Nephron progenitor cell (in vitro differentiated cells): ENCODE measurements around the gene PJA1.

Source experiments
- DNase-seq: peaks from one replicate; pipeline ENCODE4 v3.0.0; 2021
- H3K27ac Mint-ChIP-seq: 2 replicates; pipeline ENCODE4 v1.8.0; 2021; ENCODE audit warnings: mild to moderate bottlenecking, moderate library complexity, mixed read lengths
- H3K27me3 Mint-ChIP-seq: 2 replicates; pipeline ENCODE4 v1.8.0; 2021; ENCODE audit warnings: mild to moderate bottlenecking, low read depth, mixed read lengths; ENCODE audit not compliant: poor library complexity
- H3K36me3 Mint-ChIP-seq: 2 replicates; pipeline ENCODE4 v1.8.0; 2021; ENCODE audit warnings: low read depth, mixed read lengths
- H3K4me1 Mint-ChIP-seq: 2 replicates; pipeline ENCODE4 v1.8.0; 2021; ENCODE audit warnings: mixed read lengths
- H3K4me3 Mint-ChIP-seq: 2 replicates; pipeline ENCODE4 v1.8.0; 2021; ENCODE audit warnings: mild to moderate bottlenecking, moderate library complexity, mixed read lengths
- H3K9me3 Mint-ChIP-seq: 2 replicates; pipeline ENCODE4 v1.8.0; 2021; ENCODE audit warnings: mild to moderate bottlenecking, moderate library complexity, mixed read lengths
- TF ChIP-seq, protein P1 (sequence below): fragments of 200-600 bp; sonication (generic); IDR thresholded peaks from 2 replicates; pipeline ENCODE4 v1.5.0; 2021; ENCODE audit warnings: antibody characterized with exemption

The PJA1 gene

DNA sequence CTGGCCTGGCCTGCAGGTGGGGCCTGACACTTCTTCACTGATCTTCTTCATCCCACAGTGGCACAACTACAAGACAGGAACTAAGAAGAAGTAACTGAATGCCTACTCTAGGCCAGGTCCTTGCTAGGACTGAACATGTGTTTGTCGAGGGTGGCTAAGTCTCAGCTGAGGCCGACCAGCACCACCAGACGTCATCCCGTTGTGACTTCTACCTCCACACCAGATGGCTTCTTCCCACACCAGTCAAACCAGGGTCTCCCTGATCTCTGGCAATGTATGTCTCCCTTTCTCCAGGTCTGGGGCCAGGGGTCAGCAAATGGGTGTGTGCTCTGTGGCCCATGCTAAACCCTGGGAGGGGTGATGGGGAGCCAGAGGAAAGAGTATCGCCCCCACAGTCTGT is 40.2 kb downstream of the PJA1 start:
- Mint-ChIP-seq H3K9me3 (peaks cover 40% of the 10 kb centered on the region), H3K36me3 (no peaks in the 10 kb centered on the region)

DNA sequence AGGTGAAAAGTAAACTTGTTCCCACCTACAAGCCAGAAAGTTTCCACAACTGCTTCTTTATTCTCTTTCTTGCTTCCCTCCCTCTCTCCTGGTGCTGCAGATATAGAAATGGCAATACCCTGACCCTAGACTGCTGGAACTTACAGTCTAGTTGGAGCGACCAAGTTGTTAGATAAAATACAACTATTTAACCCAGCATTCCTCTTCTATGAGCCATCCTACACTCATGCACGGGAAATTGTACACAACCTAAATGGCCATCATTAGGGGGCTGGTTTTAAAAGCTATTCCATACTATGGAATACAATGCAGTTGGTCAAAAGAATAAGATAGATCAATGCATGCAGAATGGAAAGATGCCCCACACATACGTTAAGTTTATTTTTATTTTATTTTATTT is 41.1 kb downstream of the PJA1 start:
- TF ChIP-seq, protein P1, sequence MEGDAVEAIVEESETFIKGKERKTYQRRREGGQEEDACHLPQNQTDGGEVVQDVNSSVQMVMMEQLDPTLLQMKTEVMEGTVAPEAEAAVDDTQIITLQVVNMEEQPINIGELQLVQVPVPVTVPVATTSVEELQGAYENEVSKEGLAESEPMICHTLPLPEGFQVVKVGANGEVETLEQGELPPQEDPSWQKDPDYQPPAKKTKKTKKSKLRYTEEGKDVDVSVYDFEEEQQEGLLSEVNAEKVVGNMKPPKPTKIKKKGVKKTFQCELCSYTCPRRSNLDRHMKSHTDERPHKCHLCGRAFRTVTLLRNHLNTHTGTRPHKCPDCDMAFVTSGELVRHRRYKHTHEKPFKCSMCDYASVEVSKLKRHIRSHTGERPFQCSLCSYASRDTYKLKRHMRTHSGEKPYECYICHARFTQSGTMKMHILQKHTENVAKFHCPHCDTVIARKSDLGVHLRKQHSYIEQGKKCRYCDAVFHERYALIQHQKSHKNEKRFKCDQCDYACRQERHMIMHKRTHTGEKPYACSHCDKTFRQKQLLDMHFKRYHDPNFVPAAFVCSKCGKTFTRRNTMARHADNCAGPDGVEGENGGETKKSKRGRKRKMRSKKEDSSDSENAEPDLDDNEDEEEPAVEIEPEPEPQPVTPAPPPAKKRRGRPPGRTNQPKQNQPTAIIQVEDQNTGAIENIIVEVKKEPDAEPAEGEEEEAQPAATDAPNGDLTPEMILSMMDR: no peak
- Mint-ChIP-seq H3K4me1 (peaks cover 14% of the 10 kb centered on the region), H3K4me3 (no peak overlapping the region), H3K27ac (no peak overlapping the region), H3K27me3 (peaks cover 13% of the 10 kb centered on the region), H3K9me3 (peaks cover 44% of the 10 kb centered on the region), H3K36me3 (no peaks in the 10 kb centered on the region)
- no peak for DNase-seq

More for the DNA sequence above, 40.2 kb downstream of the PJA1 start:
- DNase-seq: no peak
- TF ChIP-seq, protein P1: no peak
- H3K4me3 Mint-ChIP-seq: no peak overlapping the region
- peaks cover 14% of the 10 kb centered on the region for H3K4me1 Mint-ChIP-seq
- H3K27ac Mint-ChIP-seq: no peak overlapping the region
- H3K27me3 Mint-ChIP-seq: peaks cover 13% of the 10 kb centered on the region

DNA sequence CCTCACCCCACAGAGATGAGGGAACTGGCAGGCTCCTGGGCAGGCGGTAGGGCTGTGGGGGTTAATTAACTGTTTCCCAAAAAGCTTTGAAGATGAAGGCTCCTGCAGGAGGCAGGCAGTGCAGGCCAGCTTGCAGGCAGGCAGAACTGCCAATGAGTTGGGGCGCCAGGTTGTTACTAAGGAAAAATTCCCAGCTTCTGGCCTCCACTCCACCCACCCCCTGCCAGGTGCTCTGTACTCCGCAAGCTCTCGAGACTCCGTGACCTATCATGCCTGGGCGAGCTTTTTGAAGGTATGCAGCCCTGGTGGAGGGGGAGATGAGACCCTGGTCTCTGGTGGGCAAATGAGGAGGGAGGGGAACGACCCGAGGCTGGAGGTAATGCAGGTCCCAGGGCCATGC is 41.8 kb downstream of the PJA1 start:
- peaks cover 14% of the 10 kb centered on the region for H3K4me1 Mint-ChIP-seq
- H3K36me3 Mint-ChIP-seq: no peaks in the 10 kb centered on the region
- DNase-seq: no peak
- peaks cover 13% of the 10 kb centered on the region for H3K27me3 Mint-ChIP-seq
- TF ChIP-seq, protein P1: no peak
- H3K9me3 Mint-ChIP-seq: peaks cover 44% of the 10 kb centered on the region
- H3K27ac Mint-ChIP-seq: no peak overlapping the region
- no peak overlapping the region for H3K4me3 Mint-ChIP-seq

DNA sequence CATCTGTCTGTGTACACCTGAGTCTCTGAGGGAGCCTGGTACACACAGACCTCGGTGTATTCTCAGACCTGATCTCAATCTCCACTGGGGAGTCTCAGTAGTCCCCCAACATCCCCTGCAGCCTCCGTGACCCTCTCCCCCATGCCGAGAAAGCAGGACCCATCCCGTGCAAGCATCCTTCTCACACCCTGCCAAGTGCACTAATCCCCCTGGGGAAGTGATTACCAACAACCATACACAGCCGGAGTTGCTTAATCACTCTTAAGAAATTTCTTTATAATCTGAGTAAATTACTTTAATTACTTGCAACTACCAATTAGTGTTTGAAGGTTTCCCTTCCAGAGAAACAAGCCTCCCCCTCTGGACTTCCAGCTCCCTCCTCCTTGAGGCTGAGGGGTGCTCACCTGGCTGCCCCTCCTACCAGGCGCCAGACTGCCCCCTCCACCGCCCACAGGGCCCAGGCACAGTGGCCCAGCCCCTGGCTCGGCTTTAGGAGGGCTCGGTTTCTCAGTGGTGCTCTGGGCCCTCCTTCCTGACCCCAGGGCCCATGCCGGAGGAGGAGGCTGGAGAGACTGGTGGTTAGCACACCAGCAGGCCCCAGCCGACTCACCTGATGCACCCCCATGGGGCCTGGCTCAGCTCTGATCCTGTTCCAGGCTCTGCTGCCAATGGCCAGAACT is 43.8 kb downstream of the PJA1 start:
- Mint-ChIP-seq H3K4me1 (no peaks in the 10 kb centered on the region), H3K27me3 (peaks cover 13% of the 10 kb centered on the region), H3K9me3 (peaks cover 40% of the 10 kb centered on the region), H3K27ac (no peak overlapping the region), H3K36me3 (no peaks in the 10 kb centered on the region), H3K4me3 (no peak overlapping the region)
- no peak for DNase-seq
- TF ChIP-seq, protein P1: no peak

DNA sequence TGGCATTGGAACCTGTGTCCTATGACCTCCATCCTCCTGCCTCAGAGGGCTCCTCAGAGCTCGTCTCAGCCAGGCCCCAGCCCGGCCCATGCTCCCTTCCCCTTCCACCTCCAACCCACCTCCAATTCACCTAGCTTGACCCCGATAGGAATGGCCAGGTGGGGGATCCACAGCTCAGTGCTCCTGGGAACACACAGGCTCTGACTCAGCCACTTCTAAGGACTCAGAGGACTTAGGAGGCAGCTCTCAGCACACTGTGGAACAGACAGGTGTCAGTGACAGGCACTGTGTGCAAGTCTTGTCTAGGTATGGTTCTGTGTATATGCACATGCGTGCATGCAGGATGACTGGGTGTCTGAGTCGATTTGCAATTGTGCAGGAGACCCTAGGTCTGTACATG is 44.8 kb downstream of the PJA1 start:
- peaks cover 11% of the 10 kb centered on the region for H3K27me3 Mint-ChIP-seq
- H3K36me3 Mint-ChIP-seq: no peaks in the 10 kb centered on the region
- no peak overlapping the region for H3K4me3 Mint-ChIP-seq
- no peak overlapping the region for H3K27ac Mint-ChIP-seq
- no peaks in the 10 kb centered on the region for H3K4me1 Mint-ChIP-seq
- DNase-seq: no peak
- TF ChIP-seq, protein P1: no peak
- peaks cover 41% of the 10 kb centered on the region for H3K9me3 Mint-ChIP-seq

DNA sequence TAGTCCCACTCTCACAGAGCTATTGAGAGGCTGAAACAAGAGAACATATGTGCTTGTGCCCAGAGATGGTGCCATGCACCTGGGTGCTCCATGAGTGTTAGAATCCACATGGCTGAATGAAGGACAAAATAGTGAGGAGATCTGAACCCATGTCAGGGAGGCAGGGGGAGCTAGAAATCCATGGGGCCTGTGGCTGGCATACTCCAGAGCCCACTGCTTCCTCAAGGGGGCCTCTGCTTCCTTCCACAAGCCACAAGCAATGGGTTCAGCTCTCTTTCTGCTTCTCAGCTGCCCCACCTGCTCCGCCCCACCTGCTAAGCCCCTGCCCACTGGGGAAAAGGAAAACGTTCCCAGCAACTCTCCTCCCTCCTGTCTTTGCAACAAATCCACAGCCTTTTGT is 46.1 kb downstream of the PJA1 start:
- Mint-ChIP-seq H3K27me3 (peaks cover 8% of the 10 kb centered on the region), H3K36me3 (no peaks in the 10 kb centered on the region), H3K4me3 (no peak overlapping the region), H3K4me1 (no peaks in the 10 kb centered on the region), H3K9me3 (peaks cover 35% of the 10 kb centered on the region), H3K27ac (no peak overlapping the region)
- TF ChIP-seq, protein P1: no peak
- no peak for DNase-seq
